Chondrocyte (in vitro differentiated cells): ENCODE data around the gene DOC2A. TPM values are rescaled to one million over a fixed set of nuclear protein-coding genes. Genes with fewer than 3 reads are reported as not detected.

ENCODE experiments used
- DNase-seq: peaks from one replicate; pipeline ENCODE4 v3.0.0; 2021; ENCODE audit warnings: mixed read lengths, low spot score
- H3K27ac Mint-ChIP-seq: one replicate; pipeline ENCODE4 v1.8.0; 2021; ENCODE audit warnings: mild to moderate bottlenecking, moderate library complexity, mixed read lengths; ENCODE audit not compliant: unreplicated experiment
- H3K27me3 Mint-ChIP-seq: 2 replicates; pipeline ENCODE4 v1.8.0; 2021; ENCODE audit warnings: low read depth, mixed read lengths
- H3K36me3 Mint-ChIP-seq: 2 replicates; pipeline ENCODE4 v1.8.0; 2021; ENCODE audit warnings: low read depth, mixed read lengths
- H3K4me1 Mint-ChIP-seq: 2 replicates; pipeline ENCODE4 v1.8.0; 2021; ENCODE audit warnings: low read depth, mild to moderate bottlenecking, mixed read lengths
- H3K4me3 Mint-ChIP-seq: one replicate; pipeline ENCODE4 v1.8.0; 2021; ENCODE audit warnings: mild to moderate bottlenecking, moderate library complexity, mixed read lengths; ENCODE audit not compliant: unreplicated experiment
- H3K9me3 Mint-ChIP-seq: 2 replicates; pipeline ENCODE4 v1.8.0; 2021; ENCODE audit warnings: low read depth, mixed read lengths
- total RNA-seq: library from RNA; stranded (reverse); gene quantifications from 3 replicates; pipeline ENCODE4 v1.2.1, GENCODE V29; 2021
- TF ChIP-seq, protein P1 (sequence below): fragments of 200-600 bp; sonication (generic); IDR thresholded peaks from 2 replicates; pipeline ENCODE4 v1.5.0; 2021; ENCODE audit warnings: antibody characterized with exemption, mild to moderate bottlenecking, moderate library complexity

Gene DOC2A
- total RNA-seq, 1 donor from 2014 or later, result 0.15 TPM

GRCh38 chr16:29978564-29979270 lies 32.1 kb downstream of the DOC2A start:
- Mint-ChIP-seq H3K27me3 (no peaks in the 10 kb centered on the region), H3K36me3 (peaks cover 35% of the 10 kb centered on the region), H3K9me3 (no peaks in the 10 kb centered on the region), H3K4me3 (no peak overlapping the region), H3K27ac (no peak overlapping the region), H3K4me1 (peaks cover 29% of the 10 kb centered on the region)
- TF ChIP-seq, protein P1, sequence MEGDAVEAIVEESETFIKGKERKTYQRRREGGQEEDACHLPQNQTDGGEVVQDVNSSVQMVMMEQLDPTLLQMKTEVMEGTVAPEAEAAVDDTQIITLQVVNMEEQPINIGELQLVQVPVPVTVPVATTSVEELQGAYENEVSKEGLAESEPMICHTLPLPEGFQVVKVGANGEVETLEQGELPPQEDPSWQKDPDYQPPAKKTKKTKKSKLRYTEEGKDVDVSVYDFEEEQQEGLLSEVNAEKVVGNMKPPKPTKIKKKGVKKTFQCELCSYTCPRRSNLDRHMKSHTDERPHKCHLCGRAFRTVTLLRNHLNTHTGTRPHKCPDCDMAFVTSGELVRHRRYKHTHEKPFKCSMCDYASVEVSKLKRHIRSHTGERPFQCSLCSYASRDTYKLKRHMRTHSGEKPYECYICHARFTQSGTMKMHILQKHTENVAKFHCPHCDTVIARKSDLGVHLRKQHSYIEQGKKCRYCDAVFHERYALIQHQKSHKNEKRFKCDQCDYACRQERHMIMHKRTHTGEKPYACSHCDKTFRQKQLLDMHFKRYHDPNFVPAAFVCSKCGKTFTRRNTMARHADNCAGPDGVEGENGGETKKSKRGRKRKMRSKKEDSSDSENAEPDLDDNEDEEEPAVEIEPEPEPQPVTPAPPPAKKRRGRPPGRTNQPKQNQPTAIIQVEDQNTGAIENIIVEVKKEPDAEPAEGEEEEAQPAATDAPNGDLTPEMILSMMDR, result no peak
- no peak for DNase-seq

- TF ChIP-seq, protein P1, result no peak
- no peaks in the 10 kb centered on the region for H3K9me3 Mint-ChIP-seq
- peaks cover 33% of the 10 kb centered on the region for H3K4me1 Mint-ChIP-seq
- no peak overlapping the region for H3K4me3 Mint-ChIP-seq
- H3K27me3 Mint-ChIP-seq, result no peaks in the 10 kb centered on the region
- DNase-seq, result no peak
- peaks cover 30% of the 10 kb centered on the region for H3K36me3 Mint-ChIP-seq
- no peak overlapping the region for H3K27ac Mint-ChIP-seq
Observed at GRCh38 chr16:29978081-29978480, 32.7 kb downstream of the DOC2A start.

DNA sequence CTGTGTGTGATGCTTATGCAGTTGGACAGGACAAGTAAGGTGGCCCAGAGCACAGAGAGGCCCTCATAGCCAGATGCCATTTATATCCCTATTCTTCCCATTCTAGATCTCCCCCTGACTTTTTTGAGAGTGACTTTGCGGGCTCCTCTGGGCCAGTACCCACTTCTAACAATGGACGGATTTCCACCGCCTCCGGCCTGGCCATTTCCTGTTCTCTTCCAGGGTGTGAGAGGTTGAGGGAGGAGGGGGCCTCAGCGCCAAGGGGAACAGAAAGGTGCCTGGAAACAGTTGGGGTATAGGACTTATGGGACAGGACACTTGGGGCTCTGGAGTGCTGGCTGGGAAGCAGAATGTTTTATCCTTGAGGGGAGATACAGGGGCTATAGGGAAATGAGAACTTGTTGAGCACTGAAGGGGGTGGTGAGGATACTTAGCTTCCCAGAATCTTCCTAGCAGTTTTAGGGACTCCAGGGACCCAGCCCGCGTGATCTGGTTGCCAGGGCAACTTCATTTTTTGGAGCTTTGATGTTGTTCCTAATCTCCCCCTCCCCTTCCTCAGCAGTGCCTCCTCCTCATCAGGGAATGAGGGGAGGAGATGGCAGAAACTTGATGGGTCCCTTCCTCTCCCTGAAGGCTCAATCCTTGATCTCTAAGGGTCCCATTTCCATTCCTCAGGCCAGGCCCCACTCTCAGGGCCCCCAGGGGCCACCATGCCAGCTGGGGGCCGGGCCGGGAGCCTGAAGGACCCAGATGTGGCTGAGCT lies 33.6 kb downstream of the DOC2A start:
- H3K4me3 Mint-ChIP-seq, result no peak overlapping the region
- peaks cover 34% of the 10 kb centered on the region for H3K4me1 Mint-ChIP-seq
- H3K9me3 Mint-ChIP-seq, result no peaks in the 10 kb centered on the region
- H3K27ac Mint-ChIP-seq, result no peak overlapping the region
- DNase-seq, result no peak
- H3K27me3 Mint-ChIP-seq, result no peaks in the 10 kb centered on the region
- TF ChIP-seq, protein P1, result no peak
- H3K36me3 Mint-ChIP-seq, result peaks cover 23% of the 10 kb centered on the region

DNA sequence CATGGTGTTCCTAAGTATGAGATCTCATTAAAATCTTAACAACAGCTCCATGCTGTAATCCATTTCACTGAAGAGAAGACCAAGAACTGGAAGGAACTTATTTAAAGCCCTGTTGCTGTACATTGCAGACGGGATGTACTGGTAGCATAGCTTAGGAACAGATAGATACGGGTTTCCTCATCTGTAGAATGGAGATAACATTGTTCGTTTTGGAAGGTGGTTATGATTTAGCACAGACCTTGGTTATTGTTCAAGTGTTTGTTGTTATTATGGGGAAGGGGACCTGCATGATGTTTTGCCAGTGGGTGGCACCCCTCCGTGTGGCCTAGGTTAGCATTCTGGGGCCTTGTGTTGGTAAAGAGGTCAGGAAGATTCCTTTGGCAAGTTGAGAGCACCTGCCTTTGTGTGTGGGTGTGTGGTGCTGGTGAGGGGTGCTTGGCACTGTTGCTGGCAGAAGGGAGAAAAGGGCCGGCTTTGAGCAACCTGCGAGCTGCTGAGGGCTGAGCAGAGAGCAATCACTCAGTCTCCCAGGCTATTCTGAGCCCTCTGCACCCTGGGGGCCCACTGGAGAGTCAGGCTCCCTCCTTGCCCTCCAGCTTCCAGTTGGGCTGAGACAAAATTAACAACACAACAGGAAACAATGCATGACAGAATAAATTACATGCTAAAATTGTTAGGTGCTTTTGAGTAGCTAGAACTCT lies 34.9 kb downstream of the DOC2A start:
- H3K4me1 Mint-ChIP-seq, result peaks cover 34% of the 10 kb centered on the region
- no peaks in the 10 kb centered on the region for H3K27me3 Mint-ChIP-seq
- peak overlapping the region; percentile 94 for H3K4me3 Mint-ChIP-seq
- H3K36me3 Mint-ChIP-seq, result peaks cover 21% of the 10 kb centered on the region
- H3K27ac Mint-ChIP-seq, result peak overlapping the region; percentile 86
- DNase-seq, result no peak
- TF ChIP-seq, protein P1, result no peak
- no peaks in the 10 kb centered on the region for H3K9me3 Mint-ChIP-seq

DNA sequence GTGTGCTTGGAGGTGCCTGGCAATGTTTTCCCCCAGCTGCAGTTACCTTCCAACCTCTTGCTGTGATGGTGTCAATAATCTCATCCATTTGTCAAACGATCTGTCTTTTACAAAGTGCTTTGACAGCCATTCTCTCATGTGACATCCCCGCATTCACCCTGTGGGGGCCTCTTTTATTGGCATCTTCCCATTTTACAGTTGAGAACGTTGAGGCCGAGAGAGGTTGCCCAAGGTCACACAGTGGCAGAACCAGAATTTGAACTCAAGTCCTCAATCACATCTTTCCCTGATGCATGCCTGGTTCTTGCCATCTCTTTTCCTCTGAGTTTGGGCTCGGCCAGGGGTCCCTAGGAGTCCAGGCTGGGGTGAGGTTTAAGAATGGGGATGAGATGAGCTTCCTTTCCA lies 35.7 kb downstream of the DOC2A start:
- peak overlapping the region; percentile 94 for H3K4me3 Mint-ChIP-seq
- H3K27me3 Mint-ChIP-seq, result no peaks in the 10 kb centered on the region
- H3K4me1 Mint-ChIP-seq, result peaks cover 34% of the 10 kb centered on the region
- no peak for DNase-seq
- H3K9me3 Mint-ChIP-seq, result no peaks in the 10 kb centered on the region
- TF ChIP-seq, protein P1, result no peak
- peak overlapping the region; percentile 86 for H3K27ac Mint-ChIP-seq
- H3K36me3 Mint-ChIP-seq, result peaks cover 16% of the 10 kb centered on the region
